Stimulated activated CD8-positive, alpha-beta memory T cell treated with anti-CD3 and anti-CD28 coated beads, Interleukin-15, amount 100 ng/mL, for 48 hours (primary cell): ENCODE results near the gene ASPG.
A peak's percentile ranks its signal among the peaks of the same experiment; 100 is the strongest.

Experiments used
- DNase-seq, 2 donors: peaks; one replicate each; pipeline ENCODE4 v3.0.0-alpha.2; 2020; ENCODE audit warnings: low read depth in 2 of 2

ASPG gene

DNA sequence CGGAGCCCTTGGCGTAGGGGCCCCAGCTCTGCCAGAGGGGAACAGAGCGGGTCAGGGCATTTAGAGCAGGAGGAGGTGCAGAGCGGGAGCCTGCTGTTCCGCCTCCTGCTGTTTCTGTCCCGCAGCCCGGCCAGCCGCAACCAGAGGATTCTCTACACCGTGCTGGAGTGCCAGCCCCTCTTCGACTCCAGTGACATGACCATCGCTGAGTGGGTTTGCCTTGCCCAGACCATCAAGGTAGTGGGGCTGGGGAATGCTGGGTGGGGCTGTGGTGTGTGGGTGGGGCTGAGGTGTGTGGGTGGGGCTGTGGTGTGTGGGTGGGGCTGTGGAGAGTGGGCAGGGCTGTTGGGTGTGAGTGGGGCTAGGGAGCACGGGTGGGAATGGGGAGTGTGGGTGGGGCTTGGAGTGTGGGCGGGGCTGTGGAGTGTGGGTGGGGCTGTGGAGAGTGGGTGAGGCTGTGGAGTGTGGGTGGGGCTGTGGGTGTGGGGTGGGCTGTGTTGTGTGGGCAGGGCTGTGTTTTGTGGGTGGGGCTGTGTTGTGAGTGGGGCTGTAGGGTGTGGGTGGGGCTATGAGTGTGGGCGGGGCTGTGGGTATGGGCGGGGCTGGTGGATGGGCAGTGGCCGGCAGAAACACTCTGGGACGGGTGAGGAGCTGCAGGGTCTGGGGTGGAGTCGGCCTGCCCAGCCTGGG lies 8.0 kb downstream of the ASPG start:
- no peak for DNase-seq

DNA sequence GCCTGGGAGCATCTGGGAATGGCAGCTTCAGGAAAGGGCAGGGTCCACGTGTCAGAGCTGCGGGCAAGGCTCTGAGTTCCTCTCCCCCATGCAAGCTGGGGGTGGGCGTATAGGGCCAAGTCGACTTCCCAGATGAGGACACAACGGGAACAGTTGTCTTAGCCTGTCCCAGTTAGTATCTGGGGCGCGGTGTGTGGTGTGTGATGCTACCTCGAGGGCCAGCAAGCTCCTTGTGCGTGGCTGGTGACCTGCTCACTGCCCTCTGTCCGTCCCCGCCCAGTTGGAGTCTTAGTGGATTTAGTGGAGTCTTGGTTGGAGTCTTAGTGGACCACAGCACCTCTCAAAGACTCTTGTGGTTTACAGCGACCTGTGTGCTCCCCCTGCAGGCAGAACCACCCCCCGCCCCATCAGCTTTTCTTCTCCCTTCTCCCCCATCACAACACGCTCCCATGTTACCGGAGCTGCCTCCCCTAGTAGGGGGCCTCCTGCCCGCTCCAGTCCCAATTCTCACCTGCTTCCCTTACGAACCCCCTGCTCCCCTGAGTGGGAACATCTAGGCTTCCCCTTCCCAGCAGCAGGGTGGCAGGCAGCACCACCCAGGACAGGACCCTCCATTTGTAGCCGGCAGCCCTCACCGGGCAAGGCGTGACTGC lies 8.7 kb downstream of the ASPG start:
- DNase-seq, result no peak

DNA sequence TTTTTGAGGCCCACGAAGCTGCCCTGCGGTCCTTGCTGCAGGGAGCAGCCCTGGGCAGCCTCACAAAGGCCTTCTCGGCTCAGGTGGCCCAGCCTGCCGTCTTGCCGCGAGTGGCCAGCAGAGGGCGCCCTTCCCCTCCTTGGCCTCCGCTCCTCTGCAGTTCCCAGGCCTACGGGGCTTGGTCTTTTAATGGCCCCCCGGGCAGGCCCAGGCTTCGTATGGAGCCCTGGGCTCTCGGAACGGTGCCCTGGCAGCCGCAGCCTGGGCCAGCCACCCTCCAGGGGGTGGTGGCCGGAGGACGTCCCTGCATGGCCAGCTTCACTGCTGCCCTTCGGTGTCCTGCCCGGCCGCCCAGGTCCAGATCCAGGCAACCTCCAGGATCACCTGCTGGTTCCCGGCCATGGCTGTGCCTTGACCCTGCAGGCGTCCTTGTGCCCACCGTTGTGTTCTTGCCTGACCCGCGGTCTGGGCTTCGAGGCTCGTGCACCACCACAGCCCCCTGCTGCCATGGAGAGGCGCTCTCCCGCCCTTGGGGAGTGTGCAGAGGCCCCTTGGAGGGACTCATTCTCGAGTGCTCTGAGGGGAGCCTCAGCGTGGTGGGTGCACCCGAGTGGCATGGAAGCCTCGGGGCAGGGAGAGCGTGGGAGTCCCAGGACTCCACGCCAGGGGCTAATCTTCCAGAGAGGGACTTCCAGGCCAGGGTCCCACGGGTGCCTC lies 9.4 kb downstream of the ASPG start:
- DNase-seq, result peak; percentile 45 to 54

DNA sequence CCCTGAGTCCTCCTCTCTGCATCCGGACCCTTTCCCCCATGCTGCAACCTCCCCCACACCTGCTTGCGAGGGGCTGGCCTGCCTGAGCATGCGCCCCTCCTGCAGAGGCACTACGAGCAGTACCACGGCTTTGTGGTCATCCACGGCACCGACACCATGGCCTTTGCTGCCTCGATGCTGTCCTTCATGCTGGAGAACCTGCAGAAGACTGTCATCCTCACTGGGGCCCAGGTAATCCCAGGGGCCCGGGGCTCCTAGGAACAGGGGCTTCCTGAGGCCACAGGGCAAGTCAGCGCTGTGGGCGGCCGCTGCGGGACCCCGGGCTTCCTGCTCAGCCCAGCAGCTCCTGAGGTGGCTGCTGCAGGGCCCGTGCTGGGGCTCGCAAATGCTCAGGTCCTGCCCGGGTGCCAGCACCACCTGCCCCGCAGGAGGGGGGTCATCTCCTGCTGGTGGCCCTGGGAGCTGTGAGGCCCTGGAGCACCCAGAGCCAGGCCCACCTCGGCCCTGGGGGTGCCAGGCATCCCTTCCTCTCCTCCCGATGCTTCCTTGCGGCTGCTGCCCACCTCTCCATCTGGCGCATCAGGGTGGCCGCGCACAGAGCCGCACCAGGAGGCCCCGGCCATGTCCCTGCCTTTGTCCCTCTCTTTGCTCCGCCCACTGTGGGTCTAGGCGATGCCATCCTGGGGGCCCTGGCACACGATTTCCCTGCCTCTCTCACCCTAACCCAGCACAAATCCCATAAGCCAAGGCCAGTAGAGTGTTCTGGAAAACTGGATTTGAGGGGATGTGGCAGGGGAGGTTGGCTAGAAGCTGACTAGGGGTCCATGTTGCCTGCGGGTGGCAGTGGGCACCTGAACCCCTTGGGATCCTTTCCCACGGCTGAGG lies 10.2 kb downstream of the ASPG start:
- DNase-seq, result no peak

DNA sequence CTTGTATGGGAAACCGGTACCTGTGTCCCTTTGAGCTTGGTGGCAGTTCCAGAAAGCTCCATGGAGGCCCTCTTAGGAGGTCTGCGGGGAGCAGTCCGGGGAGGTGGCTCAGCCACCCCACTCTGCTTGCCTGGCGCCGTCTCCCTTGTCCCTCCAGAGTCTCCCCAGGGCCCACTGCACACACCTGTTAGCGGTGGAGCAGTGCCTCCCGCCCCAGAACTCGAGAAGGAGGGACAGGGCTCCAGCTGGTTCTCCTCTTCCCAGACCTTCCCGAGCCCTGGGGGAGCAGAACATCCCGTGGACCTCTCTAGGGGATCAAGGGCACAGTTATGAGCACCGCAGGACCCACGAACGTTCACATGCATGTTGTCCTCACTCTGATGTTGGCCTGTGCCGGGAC lies 10.8 kb downstream of the ASPG start:
- DNase-seq, result no peak

DNA sequence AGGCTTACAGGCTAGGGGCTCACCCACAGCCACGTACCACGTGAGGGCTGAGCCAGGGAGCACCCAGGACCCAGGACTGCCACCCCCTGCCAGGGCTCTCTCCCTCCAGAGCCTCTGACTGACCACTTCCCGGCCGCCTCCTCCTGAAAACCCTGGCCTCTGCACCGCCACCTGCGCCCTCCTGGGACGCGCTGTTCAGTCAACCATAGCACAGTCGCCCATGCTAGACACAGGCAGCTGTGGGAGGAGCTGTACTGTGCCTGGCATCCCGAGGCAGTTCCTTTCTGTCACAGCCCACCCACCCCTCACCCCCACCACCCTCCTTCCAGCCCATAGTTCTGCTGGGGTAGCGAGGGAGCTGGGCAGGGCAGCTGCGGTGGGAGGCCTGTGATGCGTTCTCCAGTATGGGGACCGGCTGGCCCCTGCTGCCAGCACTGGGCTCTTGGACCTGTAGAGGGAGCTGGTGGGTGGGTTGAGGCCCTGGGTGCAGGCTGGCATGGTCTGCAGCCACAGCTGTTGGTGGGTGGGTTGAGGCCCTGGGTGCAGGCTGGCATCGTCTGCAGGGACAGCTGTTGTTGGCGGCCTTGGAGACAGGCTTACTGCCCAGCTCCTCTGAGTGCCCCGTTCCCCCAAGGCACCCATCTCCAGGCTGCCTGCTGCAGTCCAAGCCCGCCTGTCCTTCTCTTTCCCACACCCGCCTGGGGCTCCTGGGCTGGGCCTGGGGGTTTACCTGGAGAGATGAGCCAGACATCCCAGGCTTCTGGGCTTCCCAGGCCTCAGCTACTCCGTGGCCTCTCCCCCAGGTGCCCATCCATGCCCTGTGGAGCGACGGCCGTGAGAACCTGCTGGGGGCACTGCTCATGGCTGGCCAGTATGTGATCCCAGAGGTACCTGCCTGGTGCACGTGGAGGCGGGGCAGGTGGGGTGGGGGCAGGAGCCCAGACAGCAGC lies 11.5 kb downstream of the ASPG start:
- DNase-seq, result no peak

DNA sequence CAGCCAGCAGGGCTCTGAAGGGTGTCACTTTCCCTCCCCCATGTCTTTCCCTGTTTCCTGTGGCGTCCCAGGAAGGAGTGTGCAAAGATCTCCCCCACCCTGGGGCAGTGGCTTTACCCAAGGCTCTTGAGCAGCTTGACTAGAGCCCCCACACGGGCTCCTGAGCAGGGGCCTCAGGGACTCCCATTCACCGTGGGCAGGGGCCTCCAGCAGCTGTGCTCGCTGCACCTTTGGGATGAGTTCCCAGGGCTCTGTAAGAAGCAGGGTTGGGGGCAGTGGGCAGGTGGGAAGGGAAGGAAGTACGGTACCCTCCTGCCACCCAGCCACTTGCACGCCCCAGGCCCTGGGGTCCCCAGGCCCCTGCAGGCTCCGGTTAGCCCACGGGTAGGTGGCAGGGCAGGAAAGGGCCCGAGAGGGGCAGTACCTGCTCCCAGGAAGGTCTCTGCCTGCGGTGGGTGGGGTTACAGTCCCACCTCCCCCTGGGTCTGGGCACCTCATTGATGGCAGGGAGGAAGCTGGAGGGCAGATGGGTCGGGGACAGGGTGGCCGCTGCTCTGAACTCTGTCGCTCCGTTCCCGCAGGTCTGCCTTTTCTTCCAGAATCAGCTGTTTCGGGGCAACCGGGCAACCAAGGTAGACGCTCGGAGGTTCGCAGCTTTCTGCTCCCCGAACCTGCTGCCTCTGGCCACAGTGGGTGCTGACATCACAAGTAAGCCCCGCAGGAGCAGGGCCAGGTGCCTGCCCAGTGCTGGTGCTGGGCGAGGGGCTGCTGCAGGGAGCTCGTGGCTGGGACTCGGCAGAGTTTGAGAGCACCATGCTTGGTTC lies 13.0 kb downstream of the ASPG start:
- no peak for DNase-seq

DNA sequence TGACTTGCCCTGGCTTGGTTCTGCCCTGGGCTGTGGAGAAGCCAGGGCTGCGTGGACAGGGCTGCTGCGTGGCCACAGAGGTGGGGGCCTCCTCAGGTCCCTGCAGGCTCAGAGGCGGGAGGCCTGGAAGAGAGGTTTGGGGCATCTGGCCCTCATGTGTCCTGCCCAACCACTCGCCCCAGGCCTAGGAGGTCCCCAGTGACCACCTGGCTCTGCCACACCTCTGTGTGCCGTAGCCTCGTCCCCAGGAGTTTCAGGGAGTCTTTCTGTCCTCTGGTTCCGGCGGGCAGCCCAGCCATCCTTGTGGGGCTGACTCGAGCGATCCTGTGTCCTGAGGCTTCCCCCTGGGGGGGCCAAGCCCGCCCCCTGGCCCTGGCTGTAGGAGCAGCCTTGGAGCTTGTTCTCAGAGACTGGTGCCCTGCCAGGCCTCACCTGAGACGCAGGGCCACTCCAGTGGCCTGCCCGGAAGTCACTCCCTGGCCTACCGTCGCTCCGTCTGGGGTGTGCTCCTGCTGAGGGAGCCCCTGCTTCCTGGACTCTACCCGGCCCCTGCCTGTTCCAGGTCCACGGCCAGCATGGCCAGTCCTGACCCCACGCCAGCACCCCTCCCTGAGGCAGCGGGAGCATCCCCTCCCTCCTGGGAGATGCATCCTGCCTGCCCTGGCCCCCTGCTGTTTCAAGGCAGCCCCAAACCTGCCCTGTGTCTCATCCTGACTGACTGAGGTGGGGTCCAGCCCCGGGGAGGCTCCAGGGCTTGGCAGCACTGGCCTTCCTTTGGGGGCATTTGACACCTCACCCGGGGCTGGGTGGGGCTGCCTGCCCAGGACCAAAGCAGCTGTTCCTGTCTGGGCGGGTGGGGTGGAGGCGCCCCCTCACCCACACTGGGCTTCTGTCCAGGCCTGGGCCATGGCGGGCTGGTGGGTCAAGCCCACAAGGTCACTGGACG lies 13.9 kb downstream of the ASPG start:
- DNase-seq, result no peak

DNA sequence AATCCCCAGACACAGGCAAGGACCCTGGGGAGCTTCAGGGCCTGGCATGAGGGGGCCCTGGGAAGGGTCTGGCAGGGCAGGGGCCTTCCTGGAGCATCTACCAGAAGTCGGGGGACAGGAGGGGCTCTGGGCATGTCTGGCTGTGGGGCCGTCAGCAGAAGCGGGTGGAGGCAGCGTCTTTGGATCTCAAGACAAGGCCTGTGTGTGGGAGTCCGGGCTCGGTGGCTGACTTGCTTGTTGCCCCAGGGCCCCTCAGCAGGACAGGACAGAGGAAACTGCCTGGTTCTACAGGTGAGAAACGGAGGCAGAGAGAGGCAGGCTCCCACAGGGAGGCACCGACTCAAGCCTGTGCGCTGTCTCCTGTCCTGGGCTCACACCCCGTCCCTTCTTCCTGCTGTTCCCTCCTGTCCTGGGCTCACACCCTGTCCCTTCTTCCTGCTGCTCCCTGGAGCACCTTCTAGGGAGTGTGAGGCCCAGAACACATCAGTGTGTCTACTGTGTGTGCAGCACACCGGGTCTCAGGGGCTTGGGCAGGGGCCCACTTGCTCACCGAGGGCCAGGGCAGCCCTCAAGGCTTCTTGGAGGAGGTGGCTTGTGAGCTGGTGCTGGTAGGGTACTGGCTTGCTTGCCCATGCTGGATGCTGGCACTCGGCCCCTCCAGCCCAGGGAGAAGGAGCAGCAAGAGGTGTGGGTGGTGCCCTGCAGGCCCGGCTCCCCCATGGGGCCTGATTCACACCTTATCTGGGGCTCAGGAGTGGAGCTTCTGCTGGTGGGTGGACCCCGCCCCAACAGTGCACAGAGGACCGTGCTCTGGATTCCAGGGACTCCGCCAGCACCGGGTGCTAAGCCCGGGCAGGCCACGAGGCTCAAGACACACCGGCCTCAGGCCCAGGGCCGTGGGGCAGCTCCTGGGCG lies 14.9 kb downstream of the ASPG start:
- DNase-seq, result no peak

DNA sequence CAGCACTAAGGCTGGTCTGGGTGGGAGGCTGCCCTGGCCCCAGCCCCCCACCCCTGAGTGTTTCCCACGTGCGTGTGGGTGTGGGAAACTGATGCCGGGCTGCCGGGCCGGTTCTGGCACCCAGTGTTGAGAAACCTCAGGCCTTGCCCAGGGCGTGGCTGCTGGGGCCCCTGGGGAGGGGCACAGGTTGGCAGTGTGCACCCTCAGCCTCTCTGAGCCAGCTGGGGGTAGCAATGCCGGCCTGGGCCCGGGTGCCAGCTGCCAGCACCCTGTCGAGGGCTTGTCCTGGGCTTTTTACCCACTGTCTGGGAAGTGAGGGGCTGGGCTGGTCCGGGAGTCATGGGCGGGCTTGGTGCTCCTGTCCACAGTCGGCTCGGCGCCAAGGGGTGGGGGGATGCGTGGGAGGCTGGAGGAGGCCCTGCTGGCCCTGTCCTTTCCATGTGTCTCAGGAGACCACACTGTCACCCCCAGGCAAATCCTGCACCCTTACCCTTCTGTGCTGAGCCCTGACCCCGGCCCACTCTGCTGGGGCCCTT lies 15.7 kb downstream of the ASPG start:
- no peak for DNase-seq

DNA sequence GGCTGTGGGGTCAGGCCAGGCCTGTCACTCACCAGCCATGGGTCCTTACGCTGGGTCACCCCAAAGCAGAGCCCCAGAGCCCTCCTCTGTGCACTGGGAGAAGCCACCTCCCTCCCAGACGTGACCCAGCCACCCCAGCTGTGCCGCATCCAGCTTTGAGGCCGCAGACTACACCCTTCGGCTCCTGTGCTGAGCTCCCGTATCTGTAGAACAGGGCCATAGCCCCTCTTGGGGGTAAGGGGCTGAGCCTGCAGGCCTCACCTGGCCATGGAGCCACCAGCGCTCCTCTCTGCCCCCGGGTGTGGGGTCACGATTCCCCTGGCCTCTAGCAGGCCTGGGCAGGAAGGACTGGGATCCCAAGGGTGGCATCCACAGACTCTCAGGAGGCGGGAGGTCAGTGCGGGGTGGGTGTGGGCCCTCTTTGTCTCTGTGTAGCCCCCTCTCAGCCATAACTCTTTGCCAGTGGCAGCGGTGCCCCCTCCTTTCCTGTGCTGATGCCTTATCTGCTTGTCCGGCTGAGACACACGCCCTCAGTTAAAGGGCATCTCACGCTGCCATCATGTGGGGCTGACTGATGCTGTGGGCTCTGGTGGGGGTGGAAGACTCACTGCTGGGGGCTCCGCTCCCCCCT lies 16.3 kb downstream of the ASPG start:
- DNase-seq, result no peak

DNA sequence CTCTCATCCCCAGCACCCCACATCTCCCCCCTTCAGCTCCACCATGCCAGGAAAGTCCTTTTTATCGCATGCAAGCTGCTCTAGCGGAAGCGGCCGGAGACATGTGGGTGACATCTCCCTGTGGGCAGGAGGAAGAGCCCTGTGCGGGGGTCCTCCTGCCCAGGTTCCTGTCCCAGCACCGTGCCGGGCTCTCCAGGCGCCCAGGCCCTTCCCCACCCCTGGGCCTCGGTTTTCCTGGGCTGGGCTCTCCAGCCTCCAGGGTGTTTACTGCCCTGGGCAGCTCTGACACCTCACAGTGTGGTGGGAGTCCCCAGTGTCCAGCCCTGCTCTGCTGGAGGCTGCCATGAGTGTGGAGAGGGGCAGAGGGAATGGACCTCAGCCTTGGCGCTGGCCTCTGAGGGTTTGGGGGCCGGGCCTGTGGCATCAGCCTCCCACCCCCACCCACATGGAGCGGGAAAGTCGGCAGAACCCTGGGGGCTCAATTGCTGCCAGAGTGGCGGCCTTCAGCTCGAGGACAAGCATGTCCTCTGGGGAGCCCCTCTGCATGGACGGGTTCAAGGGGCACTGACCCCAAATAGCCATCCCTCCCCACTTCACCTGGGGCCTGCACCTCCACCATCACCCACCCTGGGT lies 16.9 kb downstream of the ASPG start:
- no peak for DNase-seq

DNA sequence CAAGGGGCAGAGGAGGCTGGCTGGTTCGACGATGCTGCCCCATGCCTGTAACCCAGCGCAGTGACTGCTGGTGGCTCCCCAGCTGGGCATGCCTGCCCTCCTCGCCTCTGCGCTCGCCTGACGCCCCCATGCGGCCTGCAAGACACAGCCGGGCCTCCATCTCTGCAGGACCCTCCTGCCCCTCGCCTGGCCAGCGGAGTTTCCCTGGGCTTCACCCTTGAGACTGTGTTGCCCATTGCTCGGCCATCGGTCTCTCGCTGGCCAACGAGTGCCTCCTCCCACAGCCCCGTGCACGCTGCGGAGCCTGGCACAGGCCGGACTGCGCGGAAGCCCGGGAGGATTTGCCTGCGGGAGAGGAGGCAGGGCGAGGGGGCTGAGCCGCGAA lies 17.6 kb downstream of the ASPG start:
- DNase-seq, result no peak

DNA sequence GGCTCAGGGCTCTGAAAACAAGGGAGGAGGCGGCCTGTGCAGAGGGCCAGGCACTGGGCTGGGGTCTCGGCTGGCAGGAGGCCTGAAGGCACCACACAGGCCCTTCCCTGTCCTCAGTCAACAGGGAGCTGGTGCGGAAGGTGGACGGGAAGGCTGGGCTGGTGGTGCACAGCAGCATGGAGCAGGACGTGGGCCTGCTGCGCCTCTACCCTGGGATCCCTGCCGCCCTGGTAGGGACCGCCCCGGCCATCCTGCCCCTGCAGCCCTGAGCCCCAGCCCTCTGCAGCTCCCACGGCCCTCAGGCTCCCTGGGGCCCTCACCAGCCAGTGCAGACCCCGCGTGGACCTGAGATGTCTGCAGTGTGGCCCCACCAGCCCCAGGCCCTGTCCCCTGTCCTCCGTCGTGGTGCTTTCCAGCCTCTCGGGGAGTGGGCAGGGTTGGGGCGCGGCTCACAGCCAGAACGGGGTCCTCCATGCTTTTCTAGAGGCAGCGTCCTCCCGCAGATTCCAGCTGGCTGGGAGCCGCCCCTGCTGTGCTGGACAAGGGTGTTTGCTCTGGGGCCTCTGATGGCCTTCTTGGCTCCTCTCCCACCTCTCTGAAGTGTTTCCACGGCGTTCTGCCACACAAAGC lies 18.1 kb downstream of the ASPG start:
- no peak for DNase-seq

DNA sequence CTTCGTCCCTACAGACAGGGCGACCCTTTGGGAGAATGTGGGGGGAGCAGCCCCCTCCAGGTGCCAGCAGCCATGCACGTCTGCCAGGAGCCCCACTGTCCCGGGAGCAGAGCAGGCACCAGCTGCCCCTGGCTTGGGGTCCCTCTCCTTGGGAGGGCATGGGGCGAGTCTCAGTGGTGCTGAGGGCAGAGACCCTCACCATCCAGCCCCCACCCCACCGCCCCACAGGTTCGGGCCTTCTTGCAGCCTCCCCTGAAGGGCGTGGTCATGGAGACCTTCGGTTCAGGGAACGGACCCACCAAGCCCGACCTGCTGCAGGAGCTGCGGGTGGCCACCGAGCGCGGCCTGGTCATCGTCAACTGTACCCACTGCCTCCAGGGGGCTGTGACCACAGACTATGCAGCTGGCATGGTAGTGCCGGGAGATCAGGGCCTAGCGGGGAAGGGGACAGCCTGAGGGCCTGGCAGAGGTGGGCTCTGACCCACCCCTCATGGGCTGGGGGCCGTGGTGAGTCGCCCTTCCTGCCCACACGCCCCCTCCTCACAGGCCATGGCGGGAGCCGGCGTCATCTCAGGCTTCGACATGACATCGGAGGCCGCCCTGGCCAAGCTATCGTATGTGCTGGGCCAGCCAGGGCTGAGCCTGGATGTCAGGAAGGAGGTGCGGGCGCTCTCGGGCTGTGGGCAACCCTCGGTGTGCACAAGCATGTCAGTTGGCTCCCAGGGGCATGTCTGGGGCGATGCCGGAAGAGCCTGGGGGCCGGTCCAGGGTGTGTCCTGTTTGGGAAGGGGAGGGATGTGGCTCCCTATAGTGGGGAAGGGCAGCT lies 18.8 kb downstream of the ASPG start:
- no peak for DNase-seq
